ENCODE results near the gene HTR7. TPM values are rescaled to one million over a fixed set of nuclear protein-coding genes. Genes with fewer than 3 reads are reported as not detected.

HTR7 gene
- total RNA-seq, 4 donors from 2014 or later, result 0.53 to 2.7 (median 1.2) TPM

DNA sequence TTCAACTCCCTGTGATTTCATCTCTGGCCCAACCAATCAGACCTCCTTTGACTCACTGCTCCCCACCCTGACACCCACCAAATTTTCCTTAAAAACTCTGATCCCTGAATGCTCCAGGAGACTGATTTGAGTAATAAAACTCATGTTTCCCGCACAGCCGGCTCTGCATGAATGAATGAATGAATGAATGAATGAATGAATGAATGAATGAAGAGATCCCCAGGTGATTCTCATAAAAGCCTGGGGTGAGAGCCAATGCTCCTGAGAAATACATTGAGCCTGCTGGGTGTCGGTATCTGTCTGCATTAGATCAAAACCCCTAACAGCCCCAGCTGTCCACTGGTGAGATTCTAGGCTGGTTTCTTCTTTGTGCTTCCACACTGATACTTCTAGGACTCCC is 58.7 kb downstream of the HTR7 start:
- TF ChIP-seq POLR2A (IDR thresholded peaks at IDR 0.05), result no peak
- TF ChIP-seq, protein P1, sequence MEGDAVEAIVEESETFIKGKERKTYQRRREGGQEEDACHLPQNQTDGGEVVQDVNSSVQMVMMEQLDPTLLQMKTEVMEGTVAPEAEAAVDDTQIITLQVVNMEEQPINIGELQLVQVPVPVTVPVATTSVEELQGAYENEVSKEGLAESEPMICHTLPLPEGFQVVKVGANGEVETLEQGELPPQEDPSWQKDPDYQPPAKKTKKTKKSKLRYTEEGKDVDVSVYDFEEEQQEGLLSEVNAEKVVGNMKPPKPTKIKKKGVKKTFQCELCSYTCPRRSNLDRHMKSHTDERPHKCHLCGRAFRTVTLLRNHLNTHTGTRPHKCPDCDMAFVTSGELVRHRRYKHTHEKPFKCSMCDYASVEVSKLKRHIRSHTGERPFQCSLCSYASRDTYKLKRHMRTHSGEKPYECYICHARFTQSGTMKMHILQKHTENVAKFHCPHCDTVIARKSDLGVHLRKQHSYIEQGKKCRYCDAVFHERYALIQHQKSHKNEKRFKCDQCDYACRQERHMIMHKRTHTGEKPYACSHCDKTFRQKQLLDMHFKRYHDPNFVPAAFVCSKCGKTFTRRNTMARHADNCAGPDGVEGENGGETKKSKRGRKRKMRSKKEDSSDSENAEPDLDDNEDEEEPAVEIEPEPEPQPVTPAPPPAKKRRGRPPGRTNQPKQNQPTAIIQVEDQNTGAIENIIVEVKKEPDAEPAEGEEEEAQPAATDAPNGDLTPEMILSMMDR (IDR thresholded peaks at IDR 0.05), result no peak
- DNase-seq, result no peak
- WGBS, 2 donors, result 88 to 97% methylated on average over 2 to 3 of the region's 3 CpGs
- intact Hi-C loops (cut with DNase I), result no loop called here
- no peaks in the 10 kb centered on the region for H3K9me3 ChIP-seq
- H3K27me3 ChIP-seq, result no peaks in the 10 kb centered on the region
- no peaks in the 10 kb centered on the region for H3K36me3 ChIP-seq
- H3K27ac ChIP-seq, result no peak overlapping the region
- no peaks in the 10 kb centered on the region for H3K4me1 ChIP-seq
- no peak overlapping the region for H3K4me3 ChIP-seq

DNA sequence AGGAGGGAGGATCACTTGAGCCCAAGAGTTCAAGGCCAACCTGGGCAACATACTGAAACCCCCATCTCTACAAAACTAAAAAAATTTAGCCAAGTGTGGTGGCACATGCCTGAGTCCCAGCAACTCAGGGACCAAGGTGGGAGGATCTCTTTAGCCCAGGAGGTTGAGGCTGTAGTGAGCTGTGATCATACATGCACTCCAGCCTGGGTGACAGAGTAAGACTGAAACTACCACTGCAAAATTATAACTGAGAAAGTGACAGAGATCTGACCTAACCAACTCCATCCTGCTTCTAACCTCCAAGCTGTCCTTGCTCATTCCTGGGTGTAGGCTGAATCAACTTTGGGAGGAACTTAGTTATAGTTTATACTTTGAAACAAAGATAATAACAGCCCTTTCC is 59.4 kb downstream of the HTR7 start:
- no peak overlapping the region for H3K4me3 ChIP-seq
- DNase-seq, result no peak
- TF ChIP-seq, protein P1 (IDR thresholded peaks at IDR 0.05), result no peak
- TF ChIP-seq POLR2A (IDR thresholded peaks at IDR 0.05), result no peak
- H3K4me1 ChIP-seq, result no peaks in the 10 kb centered on the region
- H3K27ac ChIP-seq, result no peak overlapping the region
- H3K27me3 ChIP-seq, result no peaks in the 10 kb centered on the region
- H3K9me3 ChIP-seq, result no peaks in the 10 kb centered on the region
- no peaks in the 10 kb centered on the region for H3K36me3 ChIP-seq
- intact Hi-C loops (cut with DNase I), result no loop called here

DNA sequence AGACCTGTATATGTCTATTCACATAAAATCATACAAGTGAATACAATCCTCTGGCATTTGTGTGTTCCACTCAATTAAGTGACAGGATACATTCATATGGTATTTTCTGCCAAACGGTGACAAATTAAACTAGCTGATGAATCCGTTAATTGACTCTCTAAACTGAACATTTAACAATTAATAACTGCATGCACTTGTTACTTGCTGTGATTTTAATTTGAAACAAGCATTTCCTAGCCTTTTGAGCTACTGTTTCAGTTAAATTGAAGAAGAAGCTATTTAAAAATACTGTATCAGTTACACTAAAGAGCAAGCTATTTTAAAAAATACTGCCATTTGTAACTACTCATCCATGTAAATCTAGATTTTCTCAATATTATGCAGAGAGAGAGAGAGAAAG is 67.4 kb downstream of the HTR7 start:
- DNase-seq, result no peak
- Histone ChIP-seq H3K27me3 (no peaks in the 10 kb centered on the region), H3K9me3 (no peaks in the 10 kb centered on the region), H3K36me3 (no peaks in the 10 kb centered on the region), H3K4me1 (no peaks in the 10 kb centered on the region), H3K27ac (no peak overlapping the region), H3K4me3 (no peak overlapping the region)
- 72 to 74% methylated on average over 2 of the region's 2 CpGs for WGBS, 2 donors
- TF ChIP-seq, protein P1 (IDR thresholded peaks at IDR 0.05), result no peak
- TF ChIP-seq POLR2A (IDR thresholded peaks at IDR 0.05), result no peak
- intact Hi-C loops (cut with DNase I), result no loop called here

DNA sequence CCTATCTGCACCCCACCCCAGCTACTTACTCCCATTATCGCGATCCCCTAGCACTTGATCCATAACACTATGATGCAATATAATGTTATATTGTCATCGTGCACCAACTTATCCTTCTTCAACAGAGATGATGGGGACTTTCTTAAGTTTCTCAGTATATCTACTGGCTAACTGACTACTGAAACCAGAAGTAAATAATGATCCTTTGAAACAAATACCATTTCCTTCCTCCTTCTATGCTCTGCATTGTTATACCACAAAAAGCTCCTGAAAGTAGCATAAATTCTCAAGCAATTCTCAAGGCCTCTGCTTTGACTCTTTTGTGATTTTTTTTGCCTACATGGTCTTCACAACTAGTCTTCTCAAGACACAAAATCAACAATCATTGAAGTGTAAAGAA is 68.9 kb downstream of the HTR7 start:
- TF ChIP-seq, protein P1 (IDR thresholded peaks at IDR 0.05), result no peak
- no peak for TF ChIP-seq POLR2A (IDR thresholded peaks at IDR 0.05)
- H3K4me3 ChIP-seq, result no peak overlapping the region
- H3K9me3 ChIP-seq, result no peaks in the 10 kb centered on the region
- 64 to 73% methylated on average over 3 of the region's 3 CpGs for WGBS, 2 donors
- no peak overlapping the region for H3K27ac ChIP-seq
- no peaks in the 10 kb centered on the region for H3K27me3 ChIP-seq
- no peaks in the 10 kb centered on the region for H3K4me1 ChIP-seq
- intact Hi-C loops (cut with DNase I), result no loop called here
- no peaks in the 10 kb centered on the region for H3K36me3 ChIP-seq
- DNase-seq, result no peak

DNA sequence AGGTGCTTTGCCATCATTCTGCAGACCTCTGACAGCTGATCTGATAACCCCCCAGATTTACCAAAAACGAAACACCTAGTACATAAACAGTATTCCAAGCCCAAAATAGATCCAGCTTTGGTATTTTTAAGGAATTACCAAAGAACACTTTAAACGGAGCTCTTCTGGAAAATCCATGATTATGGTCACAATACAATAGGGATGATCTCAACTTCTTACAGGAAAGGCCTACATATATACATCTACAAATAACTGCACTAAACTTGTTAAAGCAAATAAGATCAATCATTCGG is 69.7 kb downstream of the HTR7 start:
- intact Hi-C loops (cut with DNase I), result no loop called here
- no peak overlapping the region for H3K27ac ChIP-seq
- no peaks in the 10 kb centered on the region for H3K4me1 ChIP-seq
- TF ChIP-seq, protein P1 (IDR thresholded peaks at IDR 0.05), result no peak
- no peak for DNase-seq
- no peaks in the 10 kb centered on the region for H3K27me3 ChIP-seq
- no peaks in the 10 kb centered on the region for H3K36me3 ChIP-seq
- no peaks in the 10 kb centered on the region for H3K9me3 ChIP-seq
- H3K4me3 ChIP-seq, result no peak overlapping the region
- WGBS, 2 donors, result 49 to 56% methylated on average over 3 of the region's 3 CpGs
